ENCODE measurements around the gene DLK1. TPM values are rescaled to one million over a fixed set of nuclear protein-coding genes. Genes with fewer than 3 reads are reported as not detected.

Gene DLK1
- total RNA-seq, 1 donor from 2014 or later: not detected

- Mint-ChIP-seq H3K36me3 (ENCODE audit: low read depth) (no peaks in the 10 kb centered on the region), H3K4me1 (no peaks in the 10 kb centered on the region), H3K9me3 (no peaks in the 10 kb centered on the region), H3K27me3 (no peaks in the 10 kb centered on the region), H3K27ac (no peak overlapping the region), H3K4me3 (no peak overlapping the region)
- DNase-seq (no peak), ATAC-seq (ENCODE audit: low read depth) (no peak)
- no peak for TF ChIP-seq CTCF (IDR thresholded peaks at IDR 0.05)
- intact Hi-C loops (cut with micrococcal nuclease): no loop called here
- ChIA-PET POLR2A (no interaction called here), CTCF (no interaction called here)
Measured at GRCh38 chr14:100762089-100762515, 35.4 kb downstream of the DLK1 start.

- ATAC-seq (ENCODE audit: low read depth): no peak
- no peak for TF ChIP-seq CTCF (IDR thresholded peaks at IDR 0.05)
- H3K9me3 Mint-ChIP-seq: no peaks in the 10 kb centered on the region
- H3K27ac Mint-ChIP-seq: no peak overlapping the region
- no peaks in the 10 kb centered on the region for H3K4me1 Mint-ChIP-seq
- POLR2A ChIA-PET: no interaction called here
- H3K27me3 Mint-ChIP-seq: no peaks in the 10 kb centered on the region
- no peak for DNase-seq
- intact Hi-C loops (cut with micrococcal nuclease): no loop called here
- H3K4me3 Mint-ChIP-seq: no peak overlapping the region
- CTCF ChIA-PET: no interaction called here
- no peaks in the 10 kb centered on the region for H3K36me3 Mint-ChIP-seq (ENCODE audit: low read depth)
Measured at GRCh38 chr14:100762901-100763300, 36.2 kb downstream of the DLK1 start.

- Mint-ChIP-seq H3K9me3 (no peaks in the 10 kb centered on the region), H3K27ac (no peak overlapping the region), H3K36me3 (ENCODE audit: low read depth) (no peaks in the 10 kb centered on the region), H3K27me3 (no peaks in the 10 kb centered on the region), H3K4me3 (no peak overlapping the region), H3K4me1 (no peaks in the 10 kb centered on the region)
- CTCF ChIA-PET: no interaction called here
- ATAC-seq (ENCODE audit: low read depth): no peak
- DNase-seq: no peak
- intact Hi-C loops (cut with micrococcal nuclease): no loop called here
- POLR2A ChIA-PET: no interaction called here
- TF ChIP-seq CTCF (IDR thresholded peaks at IDR 0.05): no peak
Measured at GRCh38 chr14:100764471-100765115, 37.9 kb downstream of the DLK1 start.

- H3K4me1 Mint-ChIP-seq: no peaks in the 10 kb centered on the region
- DNase-seq (no peak), ATAC-seq (ENCODE audit: low read depth) (no peak)
- H3K36me3 Mint-ChIP-seq (ENCODE audit: low read depth): no peaks in the 10 kb centered on the region
- TF ChIP-seq CTCF (IDR thresholded peaks at IDR 0.05): no peak
- ChIA-PET POLR2A (no interaction called here), CTCF (no interaction called here)
- no peak overlapping the region for H3K4me3 Mint-ChIP-seq
- H3K27me3 Mint-ChIP-seq: no peaks in the 10 kb centered on the region
- H3K27ac Mint-ChIP-seq: no peak overlapping the region
- intact Hi-C loops (cut with micrococcal nuclease): no loop called here
- H3K9me3 Mint-ChIP-seq: no peaks in the 10 kb centered on the region
Measured at GRCh38 chr14:100765296-100765695, 38.6 kb downstream of the DLK1 start.

- DNase-seq: no peak
- no peaks in the 10 kb centered on the region for H3K4me1 Mint-ChIP-seq
- ChIA-PET CTCF (no interaction called here), POLR2A (no interaction called here)
- H3K27me3 Mint-ChIP-seq: no peaks in the 10 kb centered on the region
- TF ChIP-seq CTCF (IDR thresholded peaks at IDR 0.05): no peak
- intact Hi-C loops (cut with micrococcal nuclease): no loop called here
- H3K9me3 Mint-ChIP-seq: no peaks in the 10 kb centered on the region
- H3K4me3 Mint-ChIP-seq: no peak overlapping the region
- no peak overlapping the region for H3K27ac Mint-ChIP-seq
- H3K36me3 Mint-ChIP-seq (ENCODE audit: low read depth): no peaks in the 10 kb centered on the region
- no peak for ATAC-seq (ENCODE audit: low read depth)
Measured at GRCh38 chr14:100765991-100766390, 39.3 kb downstream of the DLK1 start.

Measured in activated B cell treated with CpG ODN at 0.5 μM for 24 hours (primary cell).